ENCODE results near the gene UST.

The UST gene

GRCh38 chr6:148808786-148809304, 62.0 kb downstream of the UST start:
- no peak for DNase-seq

- DNase-seq: no peak
Measured at GRCh38 chr6:148811459-148811858, 64.6 kb downstream of the UST start.

DNA sequence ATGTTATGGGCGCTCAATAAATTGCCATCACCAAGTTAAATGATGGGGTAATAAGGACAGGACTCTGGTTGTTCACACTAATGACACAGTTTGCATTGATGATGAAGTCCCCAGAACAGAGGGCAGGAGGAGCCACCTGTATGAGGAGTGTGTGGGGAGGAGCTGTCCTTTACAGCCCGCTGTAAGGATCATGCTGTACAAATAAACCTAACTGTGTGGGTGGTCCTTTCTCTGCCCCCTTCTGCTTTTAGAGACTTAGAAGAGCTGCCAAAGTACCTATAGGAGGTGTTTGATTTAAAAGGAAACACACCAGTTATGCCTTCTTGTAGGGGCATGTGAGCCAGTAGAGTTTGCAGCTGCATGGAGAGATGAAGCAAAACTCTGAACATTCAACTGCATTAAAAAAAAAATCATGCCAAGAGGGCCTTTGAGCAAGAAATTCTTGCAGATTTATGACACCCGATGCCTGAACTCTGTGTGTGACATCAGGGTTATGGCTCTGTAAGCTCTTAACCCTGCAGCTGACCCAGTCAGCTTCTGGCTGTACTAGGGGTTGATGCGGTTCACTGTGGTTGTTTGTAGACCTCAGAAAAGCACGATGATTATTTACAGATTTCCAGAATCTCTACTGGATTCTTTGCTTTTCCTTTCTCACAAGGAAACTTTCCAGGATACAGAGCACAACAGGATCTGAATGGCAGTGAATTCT, 67.4 kb downstream of the UST start:
- no peak for DNase-seq

DNA sequence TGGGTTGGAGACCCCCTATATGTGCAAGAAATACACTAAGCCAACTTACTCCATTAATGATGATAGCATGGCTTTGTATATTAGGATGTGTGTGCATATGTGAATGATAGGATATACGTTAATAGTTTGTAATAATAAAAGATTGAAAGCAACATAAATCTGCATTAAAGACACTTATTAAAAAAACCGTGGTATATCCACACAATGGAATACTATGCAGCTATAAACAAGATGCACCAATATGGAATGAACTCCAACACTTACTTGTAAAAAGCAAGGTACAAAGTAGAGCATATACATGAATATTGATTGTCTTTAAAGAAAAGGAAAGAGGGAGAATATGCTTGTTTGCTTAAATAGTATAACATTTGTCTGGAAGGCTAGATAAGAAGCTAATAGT, 68.0 kb downstream of the UST start:
- no peak for DNase-seq

DNA sequence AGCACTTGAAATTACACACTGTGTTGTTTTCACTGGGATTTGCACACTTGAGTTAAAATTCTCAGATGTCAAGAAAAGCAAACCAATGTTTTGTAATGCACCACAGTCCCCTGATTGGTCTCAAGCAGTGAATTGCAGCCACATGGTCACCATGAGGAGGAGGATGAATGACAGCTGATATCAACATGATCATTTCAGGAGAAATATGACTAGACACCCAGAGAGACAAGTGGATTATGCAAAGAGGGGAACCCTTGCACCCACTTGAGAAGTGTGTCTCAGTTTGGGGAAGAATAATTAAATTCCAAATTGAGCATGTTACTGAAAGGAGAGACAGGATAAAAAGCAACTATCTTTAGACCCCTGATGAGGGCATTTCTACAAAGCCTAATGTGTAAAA, 69.3 kb downstream of the UST start:
- no peak for DNase-seq

DNA sequence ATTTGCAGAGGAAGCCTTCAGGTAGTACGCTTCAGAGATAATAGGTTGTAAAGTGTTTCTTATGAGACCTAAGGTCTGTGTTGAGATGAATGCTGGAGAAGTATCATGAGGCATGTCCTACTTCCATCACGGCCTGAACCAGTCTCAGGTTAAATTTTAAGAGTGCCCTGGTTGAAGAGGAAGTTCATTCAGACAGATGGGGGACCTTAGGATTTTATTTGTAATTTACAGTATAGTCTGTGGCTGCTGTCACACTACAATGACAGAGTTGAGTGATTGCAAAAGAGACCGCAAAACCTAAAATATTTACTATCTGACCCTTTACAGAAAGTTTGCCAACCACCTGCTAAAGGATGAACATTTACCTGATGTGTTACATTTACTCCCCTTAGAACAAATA, 70.9 kb downstream of the UST start:
- no peak for DNase-seq

GRCh38 chr6:148818939-148819575, 72.2 kb downstream of the UST start:
- DNase-seq: no peak

DNA sequence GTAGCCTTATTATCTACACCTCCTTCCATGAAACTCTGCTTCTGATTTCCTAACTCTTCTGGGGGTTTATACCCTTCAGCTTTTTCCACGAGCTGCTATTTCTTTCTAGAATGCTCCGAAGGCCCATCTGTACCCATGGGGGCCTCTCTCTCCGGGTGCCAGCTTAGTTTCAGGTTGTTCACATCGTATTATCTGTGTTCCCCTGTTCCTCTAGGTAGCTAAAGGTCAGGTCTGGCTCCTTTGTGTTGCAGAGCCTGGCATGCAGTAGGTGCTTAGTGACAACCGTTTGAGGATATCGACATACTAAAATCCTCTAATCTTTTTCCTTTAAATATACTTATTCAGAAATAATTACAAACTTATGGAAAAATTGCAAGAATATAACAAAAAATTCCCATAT, 73.0 kb downstream of the UST start:
- DNase-seq: no peak

DNA sequence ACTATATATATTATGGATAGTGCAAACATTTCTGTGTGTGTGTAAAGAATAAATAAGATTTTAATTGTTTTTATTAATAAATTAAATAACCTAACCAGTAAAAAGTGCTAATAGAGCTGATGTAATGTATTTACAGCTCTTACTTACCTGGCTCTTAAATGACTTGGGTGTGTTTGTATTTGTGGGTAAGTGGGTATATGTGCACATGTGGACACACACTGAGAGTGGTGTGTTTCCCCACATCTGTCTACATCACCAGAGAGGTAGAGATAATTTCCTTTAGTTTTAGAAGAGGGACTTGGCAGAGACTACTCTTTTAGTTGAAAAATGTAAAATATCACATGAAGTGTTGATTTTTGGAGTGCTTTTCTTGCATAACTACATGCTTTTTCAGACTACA, 76.0 kb downstream of the UST start:
- DNase-seq: no peak

DNA sequence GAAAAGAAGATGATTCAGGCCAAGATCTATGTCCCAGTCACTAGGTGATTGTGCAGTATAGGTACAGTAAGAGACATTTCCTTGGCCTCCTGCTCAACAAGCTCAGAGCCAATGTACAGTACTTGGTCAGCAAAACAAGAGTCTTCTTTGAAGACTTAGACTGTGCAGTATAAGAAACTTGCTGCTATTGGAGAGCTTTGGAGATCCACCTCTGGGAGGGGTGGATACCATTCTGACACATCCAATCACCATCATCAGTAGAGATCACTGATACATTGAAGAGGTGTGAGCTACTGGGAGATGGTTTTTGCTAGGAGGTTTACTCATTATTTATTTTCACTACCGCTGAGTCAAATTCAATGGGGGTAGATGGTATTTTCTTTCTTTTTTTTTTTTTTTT, 77.5 kb downstream of the UST start:
- no peak for DNase-seq

DNA sequence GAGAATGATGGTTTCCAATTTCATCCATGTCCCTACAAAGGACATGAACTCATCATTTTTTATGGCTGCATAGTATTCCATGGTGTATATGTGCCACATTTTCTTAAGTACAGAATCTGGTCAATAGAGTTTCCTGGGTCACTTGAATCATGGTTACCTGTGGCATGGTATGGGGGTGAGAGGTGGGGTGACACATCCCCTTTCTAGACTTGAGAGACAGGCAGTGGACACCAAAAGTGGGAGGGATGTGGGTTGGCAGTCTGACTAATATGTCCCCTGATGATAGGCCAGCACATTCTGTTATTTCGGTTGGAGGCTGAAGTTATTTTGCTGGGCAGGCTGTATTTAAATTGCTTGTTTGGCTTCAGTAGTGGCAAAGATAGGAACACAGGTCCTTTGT, 78.1 kb downstream of the UST start:
- DNase-seq: no peak

GRCh38 chr6:148825492-148825891, 78.7 kb downstream of the UST start:
- DNase-seq: no peak

DNA sequence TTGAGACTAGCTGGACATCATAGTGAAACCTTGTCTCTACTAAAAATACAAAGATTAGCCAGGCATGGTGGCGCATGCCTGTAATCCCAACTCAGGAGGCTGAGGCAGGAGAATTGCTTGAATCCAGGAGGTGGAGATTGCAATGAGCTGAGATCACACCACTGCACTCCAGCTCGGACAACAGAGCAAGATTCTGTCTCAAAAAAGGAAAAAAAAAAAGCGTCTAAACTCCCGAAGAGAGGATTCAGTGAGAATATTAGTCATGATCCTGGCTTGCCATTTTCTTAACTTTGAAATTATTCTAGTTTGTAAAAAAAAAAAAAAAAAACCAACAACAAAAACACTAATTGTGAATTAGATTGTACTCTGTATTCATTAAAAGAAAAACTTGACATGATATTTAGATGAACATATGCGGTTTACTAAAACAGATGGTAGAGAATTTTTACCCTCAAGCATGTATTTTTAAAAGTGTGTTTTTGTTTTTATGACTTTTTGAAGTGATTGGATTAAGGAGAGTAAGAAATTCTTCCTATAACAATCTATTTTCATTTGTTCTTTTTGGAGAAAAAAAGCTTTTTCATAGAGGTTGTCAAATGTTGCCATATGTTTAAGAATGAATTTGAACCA, 80.7 kb downstream of the UST start:
- DNase-seq: no peak

GRCh38 chr6:148828047-148828446, 81.2 kb downstream of the UST start:
- DNase-seq: no peak

DNA sequence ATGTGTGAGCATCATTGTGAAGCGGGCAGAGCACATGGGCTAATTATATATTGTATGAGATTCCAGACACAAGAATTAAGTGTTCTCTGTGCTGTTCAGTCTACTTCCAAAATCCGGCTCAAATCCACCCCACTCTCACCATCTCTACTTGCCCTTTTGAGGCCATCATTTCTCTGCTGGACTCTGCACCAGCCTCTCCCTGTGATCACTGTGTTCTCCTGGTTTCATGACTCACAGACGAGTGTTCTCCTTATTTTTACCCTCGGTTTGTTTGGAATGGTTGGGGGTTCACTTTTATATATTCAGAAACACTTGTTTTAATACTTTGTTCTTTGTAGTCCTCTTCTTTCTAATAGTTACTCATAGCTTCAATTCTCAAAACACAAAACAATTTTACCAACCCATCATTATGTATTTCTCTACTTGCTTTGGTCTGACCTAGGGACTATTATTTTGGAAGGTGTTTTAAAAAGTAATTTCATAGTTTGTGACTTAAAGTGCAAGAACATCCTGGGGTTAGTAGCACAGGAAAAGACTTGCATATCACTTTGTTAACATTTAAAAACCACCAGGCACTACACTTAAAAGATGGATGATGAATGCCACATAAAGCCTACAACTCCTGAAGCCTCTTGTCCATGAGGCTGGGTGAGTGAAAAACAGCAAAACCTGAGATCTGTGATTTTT, 82.7 kb downstream of the UST start:
- DNase-seq: no peak

GRCh38 chr6:148830614-148831013, 83.8 kb downstream of the UST start:
- DNase-seq: no peak

- DNase-seq: no peak
Measured at GRCh38 chr6:148831064-148831463, 84.2 kb downstream of the UST start.

DNA sequence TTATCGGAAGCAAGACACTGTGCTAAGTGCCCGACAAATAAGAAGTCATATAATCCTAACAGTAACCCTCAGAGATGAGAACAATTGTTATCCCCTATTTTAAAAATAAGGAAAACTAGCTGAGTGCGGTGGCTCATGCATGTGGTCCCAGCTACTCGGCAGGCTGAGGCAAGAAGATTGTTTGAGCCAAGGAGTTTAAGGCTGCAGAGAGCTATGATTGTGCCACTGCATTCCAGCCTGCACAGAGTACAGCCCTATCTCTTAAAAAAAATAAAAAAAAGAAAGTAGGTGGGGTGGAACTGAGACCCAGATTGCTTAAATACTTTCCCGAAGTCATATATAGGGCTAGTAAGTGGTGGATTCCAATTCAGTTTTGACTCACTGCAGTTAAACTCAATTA, 84.7 kb downstream of the UST start:
- DNase-seq: no peak

DNA sequence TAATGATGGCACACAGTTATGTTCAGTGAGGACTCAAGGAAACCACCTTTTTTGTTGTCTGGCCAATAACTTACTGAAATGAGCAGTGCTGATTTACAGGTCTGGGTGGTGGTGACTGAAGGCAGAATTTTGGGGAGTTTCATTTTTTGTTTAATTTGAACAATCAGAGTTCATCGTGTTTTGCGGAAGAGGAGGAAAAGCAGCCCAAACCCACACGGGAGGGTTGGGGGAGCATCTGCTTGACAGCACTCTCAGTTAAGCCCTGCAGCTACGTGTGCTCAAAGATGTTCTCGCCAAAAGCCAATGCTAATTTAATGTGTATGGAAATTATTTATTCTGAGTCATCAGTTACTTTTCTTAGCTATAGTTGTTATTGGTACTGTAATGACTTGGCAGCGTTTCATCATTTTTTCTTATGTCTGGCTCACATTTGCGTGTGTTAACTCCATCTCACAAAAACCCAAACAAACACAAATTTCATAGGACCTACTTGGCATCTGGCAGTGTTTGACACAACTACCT, 89.2 kb downstream of the UST start:
- no peak for DNase-seq

DNA sequence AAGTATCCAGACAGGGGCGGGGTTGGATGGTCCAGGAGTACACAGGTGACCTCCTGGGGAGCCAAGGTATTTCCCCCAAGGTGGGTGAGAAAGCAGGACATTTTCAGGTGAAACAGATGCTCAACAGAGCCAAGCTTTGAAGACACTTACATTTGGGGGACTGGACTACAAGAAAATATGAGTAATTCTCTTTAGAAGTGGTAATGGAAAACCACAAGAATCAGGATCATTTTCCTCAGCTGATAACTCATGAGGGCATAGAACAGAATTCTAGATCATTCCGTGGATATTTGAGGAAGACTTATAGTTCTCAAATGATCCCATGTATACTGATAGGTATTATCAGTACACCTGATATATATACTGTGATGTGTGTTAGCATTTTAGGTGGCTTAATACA, 89.9 kb downstream of the UST start:
- no peak for DNase-seq

- DNase-seq: no peak
Measured at GRCh38 chr6:148837941-148838340, 91.1 kb downstream of the UST start.

DNA sequence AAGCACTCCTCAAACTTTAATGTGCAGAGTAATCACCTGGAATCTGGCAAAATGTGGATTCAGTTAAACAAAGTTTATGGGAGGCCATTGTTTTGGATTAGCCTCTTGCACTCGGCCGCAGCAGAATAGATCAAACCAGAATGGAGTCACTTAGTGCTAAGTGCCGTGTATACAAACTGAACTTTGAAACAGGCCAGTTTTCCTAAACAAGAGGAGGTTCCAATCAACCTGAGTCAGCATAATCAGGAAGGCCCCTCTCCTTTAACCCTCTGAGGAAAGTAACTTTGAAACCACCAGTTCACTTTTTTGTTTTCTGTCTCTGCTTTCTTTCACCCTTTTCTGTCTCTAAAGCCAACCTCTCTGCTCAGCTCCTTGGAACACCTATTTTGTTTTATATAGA, 92.2 kb downstream of the UST start:
- DNase-seq: no peak

DNA sequence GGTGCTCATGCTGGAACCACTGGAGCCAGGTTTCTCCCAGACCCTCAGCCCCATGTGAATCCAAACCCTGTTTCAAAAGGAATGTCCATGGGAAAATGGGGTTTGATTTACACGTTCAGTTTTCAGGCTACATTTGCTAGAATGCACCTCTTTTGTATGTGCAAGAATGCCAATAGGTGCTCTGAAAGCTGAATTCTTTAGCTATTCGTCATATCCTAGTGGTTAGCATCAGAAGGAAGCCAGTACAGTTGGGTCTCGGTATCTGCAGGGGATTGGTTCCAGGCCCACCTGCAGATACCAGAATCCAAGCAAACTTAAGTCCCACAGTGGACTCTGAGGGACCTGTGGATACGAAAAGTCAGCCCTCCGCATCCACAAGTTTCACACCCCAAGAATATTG, 93.4 kb downstream of the UST start:
- no peak for DNase-seq

All from T1000 (cell line).